Thyroid gland (tissue), 4 donors: Measurements from ENCODE around the gene RNF141.

Source experiments
- POLR2A ChIP-seq, 2 donors: fragments of 450-650 bp; IDR thresholded peaks; one replicate each; pipeline ENCODE4 v1.6.1; 2017; ENCODE audit warnings: antibody characterized with exemption in 2 of 2, mild to moderate bottlenecking in 2 of 2, moderate library complexity in 1 of 2
- TF ChIP-seq, protein P1 (sequence below), 6 experiments: fragments of 200-600 bp in 3 of 6; fragments of 450-650 bp in 3 of 6; sonication (generic) in 3 of 6; IDR thresholded peaks; one replicate each; pipeline ENCODE4 v1.5.1; 2016 to 2019; ENCODE audit warnings: antibody characterized with exemption in 6 of 6, mild to moderate bottlenecking in 2 of 6, inconsistent platforms in 1 of 6, moderate library complexity in 1 of 6

DNA sequence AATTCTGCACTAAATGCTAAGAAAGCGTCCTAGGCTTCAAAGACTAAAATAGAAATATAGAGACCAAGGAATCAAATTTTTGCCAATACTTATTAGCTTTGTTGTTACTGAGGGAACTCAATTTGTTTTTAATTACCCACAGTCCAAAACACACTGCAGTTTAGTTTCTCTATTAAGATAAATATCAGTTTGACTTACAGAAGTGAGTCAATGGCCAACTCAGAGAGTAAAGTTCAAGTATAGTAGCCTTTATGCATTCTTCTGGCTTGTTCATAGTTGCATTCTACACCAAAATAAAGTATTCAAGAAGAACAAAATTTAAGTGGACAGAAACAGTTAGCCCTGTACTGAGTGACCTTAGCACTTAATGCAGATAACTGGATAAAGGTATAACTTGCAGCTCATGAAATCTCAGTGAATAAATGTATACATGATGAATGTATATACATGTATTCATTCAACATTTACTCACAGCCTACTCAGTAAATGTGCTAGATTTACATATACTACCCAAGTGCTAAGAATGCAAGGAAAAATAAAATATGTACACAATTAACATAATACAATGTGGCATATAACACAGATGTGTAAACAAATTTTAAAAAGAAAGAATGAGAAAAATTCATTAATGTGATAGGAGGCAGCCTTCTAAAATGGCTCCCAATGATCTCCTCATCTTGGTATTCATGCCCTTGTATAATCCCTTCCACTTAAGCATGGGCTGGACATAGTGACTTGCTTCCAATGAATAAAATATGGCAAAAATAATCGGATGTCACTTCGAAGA lies 9.7 kb upstream of the RNF141 start:
- TF ChIP-seq, protein P1, sequence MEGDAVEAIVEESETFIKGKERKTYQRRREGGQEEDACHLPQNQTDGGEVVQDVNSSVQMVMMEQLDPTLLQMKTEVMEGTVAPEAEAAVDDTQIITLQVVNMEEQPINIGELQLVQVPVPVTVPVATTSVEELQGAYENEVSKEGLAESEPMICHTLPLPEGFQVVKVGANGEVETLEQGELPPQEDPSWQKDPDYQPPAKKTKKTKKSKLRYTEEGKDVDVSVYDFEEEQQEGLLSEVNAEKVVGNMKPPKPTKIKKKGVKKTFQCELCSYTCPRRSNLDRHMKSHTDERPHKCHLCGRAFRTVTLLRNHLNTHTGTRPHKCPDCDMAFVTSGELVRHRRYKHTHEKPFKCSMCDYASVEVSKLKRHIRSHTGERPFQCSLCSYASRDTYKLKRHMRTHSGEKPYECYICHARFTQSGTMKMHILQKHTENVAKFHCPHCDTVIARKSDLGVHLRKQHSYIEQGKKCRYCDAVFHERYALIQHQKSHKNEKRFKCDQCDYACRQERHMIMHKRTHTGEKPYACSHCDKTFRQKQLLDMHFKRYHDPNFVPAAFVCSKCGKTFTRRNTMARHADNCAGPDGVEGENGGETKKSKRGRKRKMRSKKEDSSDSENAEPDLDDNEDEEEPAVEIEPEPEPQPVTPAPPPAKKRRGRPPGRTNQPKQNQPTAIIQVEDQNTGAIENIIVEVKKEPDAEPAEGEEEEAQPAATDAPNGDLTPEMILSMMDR (IDR thresholded peaks at IDR 0.05), result no peak
- TF ChIP-seq POLR2A (IDR thresholded peaks at IDR 0.05), result no peak
